PC-3 (cell line): ENCODE results near the gene CSMD2.

Experiments used
- CTCF ChIP-seq: fragments of 300-600 bp; sonication (generic); conservative IDR thresholded peaks from 2 replicates; pipeline ENCODE4 v1.5.1; 2017; ENCODE audit warnings: antibody characterized with exemption, low read depth, mild to moderate bottlenecking, low read length
- EZH2 ChIP-seq: fragments of 300-600 bp; sonication (generic); IDR thresholded peaks from one replicate; pipeline ENCODE4 v1.6.1; 2017; ENCODE audit warnings: antibody characterized with exemption, mild to moderate bottlenecking, low read length; ENCODE audit not compliant: unreplicated experiment
- EZH2phosphoT487 ChIP-seq: fragments of 300-600 bp; sonication (generic); IDR thresholded peaks from 2 replicates; pipeline ENCODE4 v1.6.1; 2018; ENCODE audit warnings: mild to moderate bottlenecking, antibody characterized with exemption, low read length, borderline replicate concordance

DNA sequence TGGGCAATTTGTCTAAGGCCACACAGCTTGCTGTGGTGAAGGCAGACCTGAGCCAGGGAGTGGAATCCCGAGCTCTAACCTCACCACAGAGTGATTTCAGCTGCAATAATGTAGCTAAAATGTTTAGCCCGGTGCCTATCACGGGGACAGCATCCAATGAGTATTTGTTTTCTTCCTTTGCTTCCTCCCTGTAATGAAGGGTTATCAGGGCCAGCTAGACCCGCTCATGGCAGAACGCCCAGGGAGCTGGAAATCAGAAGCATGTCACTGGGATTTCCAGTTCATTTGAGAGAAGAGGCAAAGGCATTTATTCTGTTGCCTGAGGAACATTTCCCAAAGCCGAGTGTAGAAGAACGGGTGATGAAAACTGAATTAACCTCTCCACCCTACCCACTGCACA is 509.5 kb downstream of the CSMD2 start:
- TF ChIP-seq CTCF = no peak
- TF ChIP-seq EZH2phosphoT487 = no peak
- no peak for TF ChIP-seq EZH2
